ENCODE data around the gene ADARB2.

Gene ADARB2

GRCh38 chr10:1684991-1685390, 52.3 kb downstream of the ADARB2 start:
- DNase-seq: no peak

GRCh38 chr10:1683649-1684048, 53.7 kb downstream of the ADARB2 start:
- no peak for DNase-seq

GRCh38 chr10:1679821-1680650, 57.3 kb downstream of the ADARB2 start:
- no peak for DNase-seq

DNA sequence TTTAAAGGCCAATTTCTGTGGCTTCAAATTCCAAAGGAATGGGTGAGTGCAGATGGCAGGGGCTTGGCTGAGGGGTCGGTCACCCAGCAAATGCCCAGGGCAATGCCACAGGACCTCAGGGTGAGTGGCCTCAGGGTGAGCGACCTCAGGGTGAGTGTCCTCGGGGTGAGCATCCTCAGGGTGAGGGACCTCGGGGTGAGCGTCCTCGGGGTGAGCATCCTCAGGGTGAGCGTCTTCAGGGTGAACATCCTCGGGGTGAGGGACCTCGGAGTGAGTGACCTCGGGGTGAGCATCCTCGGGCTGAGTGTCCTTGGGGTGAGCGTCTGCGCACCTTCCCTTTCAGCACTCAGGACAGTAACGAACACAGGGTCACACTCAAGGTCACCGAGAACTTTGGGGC, 59.2 kb downstream of the ADARB2 start:
- DNase-seq: no peak

DNA sequence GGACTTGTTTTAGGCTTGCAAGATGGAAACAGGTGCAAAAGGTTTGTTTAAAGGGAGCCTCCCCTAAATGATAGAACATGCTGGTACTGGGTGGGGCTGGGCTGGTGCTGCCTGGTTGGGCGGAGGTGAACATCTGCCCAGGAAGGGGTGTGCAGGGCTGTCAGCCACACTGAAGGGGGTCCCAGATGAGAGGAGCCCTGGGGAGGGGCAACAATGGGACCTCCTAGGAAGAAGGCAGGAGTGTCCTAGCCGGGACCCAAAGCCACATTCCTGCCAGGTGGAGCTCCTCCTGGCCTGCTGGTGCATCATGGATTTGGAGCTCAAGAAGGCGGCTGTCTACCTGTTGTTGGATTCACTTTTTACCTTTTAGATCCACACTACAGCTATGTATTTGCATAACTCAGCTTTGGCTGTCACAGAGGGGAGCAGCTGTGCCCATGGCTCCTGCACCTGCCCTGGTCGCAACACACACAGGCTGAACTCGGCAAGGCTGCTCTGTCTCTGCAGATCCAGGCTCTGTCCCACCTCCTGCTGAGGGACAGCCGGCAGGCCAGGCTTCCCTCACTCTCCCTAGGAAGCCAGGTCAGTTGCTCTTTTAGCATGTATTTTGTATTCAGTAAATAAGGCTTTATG, 59.9 kb downstream of the ADARB2 start:
- no peak for DNase-seq

GRCh38 chr10:1674501-1674900, 62.8 kb downstream of the ADARB2 start:
- no peak for DNase-seq

DNA sequence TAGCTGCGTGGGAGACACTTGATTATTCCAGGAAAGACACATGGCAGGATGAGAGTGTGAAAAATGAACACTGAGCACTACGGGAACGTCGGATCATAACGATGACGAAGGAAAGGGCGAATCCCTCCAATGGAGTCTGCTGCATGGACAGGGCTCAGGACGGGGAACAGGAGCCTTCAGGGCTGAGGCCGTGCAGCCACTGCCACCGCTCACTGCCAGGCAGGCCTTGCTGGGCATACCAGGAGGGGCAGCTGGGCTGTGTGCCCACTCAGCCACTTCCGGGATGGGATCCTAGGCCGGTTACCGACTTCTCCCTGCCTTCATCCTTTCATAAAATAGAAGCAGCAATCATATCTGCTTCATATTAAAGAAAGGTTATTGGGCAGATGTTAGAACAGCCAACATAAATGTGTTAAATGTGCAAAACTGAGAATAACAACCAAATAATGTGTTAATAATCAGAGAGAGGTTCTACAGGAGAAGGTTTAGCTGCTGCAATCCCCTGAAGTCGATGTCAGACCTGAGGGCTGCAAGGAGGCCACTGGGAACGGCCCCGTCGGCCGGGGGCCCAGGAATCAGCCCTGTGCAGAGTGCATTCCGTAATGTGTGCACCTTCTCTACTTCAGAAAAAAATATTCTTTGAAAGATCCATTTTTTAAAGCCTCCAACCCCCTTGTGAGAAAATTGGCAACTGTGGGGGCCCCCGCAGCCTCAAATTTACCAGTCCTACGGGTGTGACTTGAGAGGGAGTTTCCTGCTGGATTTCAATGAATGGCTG, 63.6 kb downstream of the ADARB2 start:
- DNase-seq: no peak

DNA sequence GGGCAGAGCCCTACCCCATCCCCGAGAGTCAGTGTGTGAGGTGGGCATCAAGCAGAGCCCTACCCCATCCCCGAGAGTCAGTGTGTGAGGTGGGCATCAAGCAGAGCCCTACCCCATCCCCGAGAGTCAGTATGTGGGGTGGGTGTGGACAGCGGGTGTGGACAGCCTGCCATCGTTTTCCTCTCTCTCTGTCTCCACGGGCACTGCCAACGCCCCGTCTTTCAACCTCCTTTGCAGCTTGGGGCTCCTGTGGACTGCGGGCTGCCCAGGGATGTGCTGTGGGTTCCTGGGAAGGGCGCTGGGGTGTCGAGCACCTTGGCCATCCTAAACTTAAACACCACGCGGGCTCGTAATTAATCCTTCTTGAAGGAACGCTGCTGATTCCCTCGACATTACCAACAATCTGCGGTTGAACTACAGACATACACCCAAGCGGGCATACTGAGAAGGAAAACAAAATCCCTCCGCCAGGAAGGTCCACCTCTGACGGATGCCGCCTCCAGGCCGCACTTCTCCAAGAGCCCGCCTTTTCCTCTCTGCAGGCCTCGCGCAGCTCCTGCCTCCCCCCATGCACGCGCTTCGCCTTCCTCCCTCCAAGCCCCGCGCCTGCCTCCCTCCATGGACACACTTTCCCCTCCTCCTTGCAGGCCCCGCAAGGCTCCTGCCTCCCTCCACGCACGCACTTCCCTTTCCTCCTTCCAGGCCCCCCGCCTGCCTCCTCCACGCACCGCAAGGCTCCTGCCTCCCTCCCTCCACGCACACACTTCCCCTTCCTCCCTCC, 65.1 kb downstream of the ADARB2 start:
- DNase-seq: no peak

GRCh38 chr10:1671366-1672000, 65.8 kb downstream of the ADARB2 start:
- no peak for DNase-seq

DNA sequence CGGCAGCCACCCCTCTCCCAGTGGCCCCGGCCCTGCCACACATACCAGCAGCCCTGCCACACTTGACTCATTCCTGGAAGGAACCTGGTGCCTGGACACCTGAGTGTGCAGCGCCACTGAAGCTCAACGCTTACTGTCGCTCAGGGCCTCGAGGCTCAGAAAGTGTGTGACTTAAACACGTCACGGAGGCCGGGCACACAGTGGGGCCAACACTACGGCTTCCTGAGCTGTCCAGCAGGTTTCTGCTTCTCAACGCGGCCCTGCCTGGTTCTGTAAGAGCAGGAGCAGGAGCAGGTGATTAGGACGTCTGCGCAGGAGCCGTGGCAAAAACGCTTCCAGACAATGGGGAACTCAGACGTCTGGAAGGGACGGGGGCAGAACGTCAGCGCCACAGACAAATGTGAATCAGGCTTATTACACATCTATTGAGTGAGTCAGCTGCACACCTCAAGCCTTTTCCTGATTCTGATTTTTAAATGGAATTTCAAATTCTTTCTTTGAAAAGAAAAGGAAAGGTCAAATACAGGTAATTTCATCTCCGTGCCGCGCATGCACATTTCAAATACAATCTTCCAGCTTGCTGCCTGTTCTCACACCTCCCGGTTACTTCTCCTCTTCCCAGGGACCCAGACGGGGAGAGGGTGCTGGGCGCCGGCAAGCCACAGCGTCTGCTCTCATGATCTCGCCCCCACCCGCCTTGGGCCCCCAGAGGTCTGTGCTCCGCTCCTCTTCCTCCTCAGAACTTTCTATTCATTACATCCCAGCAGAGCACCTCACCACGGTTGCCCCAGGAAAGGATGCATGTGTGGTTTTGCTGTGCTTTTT, 66.6 kb downstream of the ADARB2 start:
- DNase-seq: no peak

DNA sequence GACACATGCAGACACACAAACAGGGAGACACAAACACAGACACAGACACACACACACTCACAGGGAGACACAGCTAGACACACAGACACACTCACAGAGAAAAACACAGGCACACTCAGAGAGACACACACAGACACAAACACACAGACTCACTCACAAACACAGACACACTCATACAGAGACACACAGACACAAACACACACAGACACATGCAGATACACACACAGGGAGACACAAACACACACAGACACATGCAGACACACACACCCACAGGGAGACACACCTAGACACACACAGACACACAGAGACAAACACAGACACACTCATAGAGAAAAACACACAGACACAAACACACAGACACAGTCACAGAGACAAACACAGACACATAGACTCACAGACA, 67.9 kb downstream of the ADARB2 start:
- DNase-seq: no peak

DNA sequence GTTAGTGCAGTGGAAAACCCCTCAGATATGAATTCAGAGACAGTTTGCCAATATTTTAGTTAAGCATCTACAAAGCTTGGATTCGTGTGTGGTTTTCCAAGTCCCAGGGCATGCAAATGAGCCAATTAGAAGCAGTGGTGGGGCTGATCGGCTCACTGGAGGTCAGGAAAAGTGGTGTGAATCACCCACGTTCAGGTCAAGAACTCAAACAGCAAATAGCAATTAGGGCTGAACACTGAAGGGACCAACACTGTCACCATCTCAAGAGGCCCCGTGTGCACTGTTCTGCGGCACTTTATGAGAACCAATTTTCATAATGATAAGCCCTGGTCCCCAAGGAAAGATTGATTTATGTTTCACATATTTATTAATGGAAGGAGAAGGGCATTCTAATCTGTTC, 68.9 kb downstream of the ADARB2 start:
- DNase-seq: no peak

GRCh38 chr10:1667392-1667791, 69.9 kb downstream of the ADARB2 start:
- DNase-seq: no peak

DNA sequence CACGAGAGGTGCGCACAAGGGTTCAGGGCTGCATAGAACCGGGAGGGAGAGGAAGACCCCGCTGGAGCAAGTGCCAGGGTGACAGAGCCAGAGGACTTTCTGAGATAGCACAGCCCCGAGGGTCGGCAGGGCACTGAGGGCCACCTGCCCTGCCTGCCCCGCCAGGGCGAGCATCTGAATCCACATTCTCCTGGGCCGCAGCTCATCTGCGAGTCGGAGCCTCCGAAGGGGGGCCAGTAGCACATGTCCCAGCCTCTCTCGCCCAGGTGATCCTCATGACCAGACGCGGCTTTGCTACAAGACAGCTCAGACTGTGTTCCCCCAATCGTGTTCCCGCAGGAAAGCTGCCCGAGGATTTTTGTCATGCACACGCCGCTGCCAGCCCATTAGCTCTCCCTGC, 71.2 kb downstream of the ADARB2 start:
- no peak for DNase-seq

DNA sequence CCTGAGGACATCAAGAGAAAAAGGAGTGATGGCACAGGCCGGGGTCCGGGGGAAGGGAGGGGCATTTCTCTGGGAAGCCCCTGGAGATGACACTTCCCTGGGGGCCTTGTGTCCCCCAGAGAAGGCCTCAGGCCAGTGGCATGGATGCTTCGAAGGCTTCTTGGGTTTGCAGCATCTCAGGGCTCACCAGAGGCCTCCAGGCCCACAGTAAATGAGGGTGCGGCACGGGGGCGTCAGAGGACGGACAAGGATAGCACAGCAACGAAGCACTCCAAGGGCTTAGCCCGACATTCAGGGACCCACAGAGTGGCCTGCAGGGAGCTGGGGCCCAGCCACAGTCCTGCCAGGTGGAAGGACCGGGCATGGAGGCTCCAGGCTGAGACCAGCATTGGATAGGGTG, 71.6 kb downstream of the ADARB2 start:
- DNase-seq: no peak

DNA sequence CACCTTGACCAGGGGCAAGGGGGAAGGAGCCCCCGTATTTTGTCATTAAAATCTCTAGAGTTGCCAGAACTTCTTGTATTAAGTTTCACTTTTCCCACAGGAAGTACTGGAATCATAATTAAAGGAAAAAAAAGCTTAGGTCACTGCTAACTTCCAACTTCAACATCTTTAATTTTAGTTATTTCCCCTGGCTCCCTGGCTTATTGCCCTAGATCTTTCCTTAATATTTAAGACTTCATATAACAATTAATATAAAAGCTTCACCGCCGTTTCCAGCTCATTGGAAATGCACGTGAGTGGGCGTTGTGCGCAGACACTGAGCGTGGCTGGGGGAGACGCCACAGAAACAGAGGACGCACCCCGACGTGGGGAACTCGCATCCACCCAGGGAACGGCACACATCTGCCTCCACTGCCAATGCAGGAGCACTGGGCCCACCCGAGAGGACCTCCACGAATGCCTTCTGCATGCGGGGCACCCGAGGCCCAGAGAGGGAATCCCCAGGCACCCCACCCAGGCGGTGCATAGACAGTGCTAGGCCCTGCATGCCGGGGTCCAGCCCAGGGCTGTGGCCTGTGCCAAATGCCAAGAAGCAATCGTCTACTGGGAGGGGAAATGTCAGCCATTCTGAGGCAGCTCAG, 72.2 kb downstream of the ADARB2 start:
- no peak for DNase-seq

DNA sequence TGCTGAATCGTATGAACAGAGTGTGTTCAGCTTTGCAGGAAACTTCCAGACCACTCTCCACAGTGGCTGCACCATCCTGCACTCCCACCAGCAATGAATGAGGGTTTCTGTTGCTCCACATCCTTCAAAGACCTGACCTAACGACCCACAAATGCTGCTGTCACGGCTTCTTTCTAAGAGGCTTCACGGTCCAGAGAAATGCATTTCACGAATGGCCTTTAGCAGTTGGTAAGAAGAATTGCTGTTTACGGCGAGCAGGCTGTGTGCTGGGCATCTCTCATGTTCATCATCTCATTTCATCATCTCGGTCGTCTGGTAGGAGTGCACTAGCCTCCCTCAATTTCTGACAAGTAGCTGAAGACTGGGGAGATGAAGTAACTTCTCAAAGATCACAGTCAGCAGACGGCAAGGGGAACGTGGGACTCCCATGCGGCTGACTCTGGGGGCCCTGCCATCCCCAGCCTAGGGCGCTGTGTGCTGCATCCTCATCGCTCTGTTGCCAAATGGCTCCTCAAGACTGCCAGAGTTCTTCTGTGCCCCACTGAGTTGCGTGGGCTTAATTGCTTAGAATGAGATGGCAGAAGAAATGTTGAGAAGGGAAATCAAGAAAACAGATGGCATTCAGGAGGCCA, 72.9 kb downstream of the ADARB2 start:
- no peak for DNase-seq

DNA sequence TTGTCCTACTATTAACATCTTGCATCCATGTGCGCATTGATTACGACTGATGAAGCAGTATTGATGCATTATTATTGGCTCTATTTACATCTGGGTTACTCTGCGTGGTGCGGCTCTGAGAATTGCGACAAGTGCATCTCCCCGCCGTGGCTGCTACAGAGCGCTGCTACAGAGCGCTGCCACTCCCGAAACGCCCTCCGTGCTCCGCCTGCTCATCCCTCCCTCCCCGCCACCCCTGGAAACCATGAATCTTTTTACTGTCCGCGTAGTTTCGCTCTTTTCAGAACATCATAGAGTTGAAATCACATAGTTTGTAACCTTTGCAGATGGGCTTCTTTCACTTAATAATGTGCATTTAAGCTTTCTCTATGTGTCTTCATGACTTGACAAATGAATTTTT, 74.1 kb downstream of the ADARB2 start:
- DNase-seq: no peak

DNA sequence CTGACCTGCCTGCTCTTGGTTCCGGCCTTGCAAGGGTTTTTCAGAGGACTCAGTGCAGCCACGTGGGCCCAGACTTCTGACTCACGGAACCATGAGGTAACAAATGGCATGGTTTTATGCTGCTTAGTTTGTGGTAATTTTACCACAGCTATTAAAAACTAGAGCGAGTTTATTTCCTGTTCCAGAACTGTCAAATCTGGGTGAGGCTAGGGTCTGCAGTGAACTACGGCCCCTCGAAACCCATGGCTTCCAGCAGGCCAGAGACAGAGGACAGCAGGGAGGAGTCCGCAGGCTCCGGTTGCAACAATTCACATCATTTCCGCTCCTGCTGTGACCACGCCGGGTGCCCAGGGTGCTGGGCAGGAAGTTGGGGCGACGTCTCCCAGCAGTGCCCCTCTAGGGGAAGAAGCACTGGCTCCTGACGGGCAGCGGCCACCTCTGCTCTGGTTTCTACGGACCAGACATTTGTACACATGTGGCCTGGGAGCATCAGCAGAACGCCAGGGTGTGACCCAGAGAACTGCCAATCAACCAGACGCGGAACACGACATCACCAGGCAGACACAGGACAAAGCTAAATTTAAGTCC, 74.8 kb downstream of the ADARB2 start:
- DNase-seq: no peak

DNA sequence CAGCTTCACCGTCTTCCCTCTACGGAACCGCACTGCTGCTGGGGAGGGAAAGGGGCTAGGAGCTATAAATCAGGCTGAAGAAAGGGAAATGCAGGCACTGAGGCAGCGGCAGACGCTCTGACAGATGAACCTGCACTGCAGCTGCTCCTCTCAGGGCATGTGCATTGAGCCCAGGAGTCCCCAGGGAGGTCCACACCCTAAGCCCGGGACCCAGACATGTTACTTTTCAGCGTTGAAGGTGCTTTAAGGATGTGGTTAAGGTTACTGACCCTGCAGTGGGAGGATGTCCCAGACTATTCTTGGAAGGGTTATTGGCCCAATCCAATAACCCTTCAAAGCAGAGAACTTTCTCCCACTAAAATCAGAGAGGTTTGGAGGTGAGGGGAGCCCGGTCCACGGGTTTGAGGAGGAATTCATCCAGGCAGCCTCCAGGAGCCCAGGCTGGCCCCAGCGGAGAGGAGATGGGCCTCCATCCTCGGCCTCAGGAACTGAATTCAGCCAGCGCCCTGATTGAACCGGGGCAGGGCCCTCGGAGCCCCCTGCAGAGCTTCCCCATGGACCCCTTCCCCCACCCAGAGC, 75.4 kb downstream of the ADARB2 start:
- no peak for DNase-seq
